ENCODE data around the gene PARG.
"Not testable (repeated sequence)": the region's sequence is repeated elsewhere in the genome, so short reads cannot be mapped to it uniquely, and the experiment has no call there.

Gene PARG

GRCh38 chr10:49903829-49904228, 38.0 kb downstream of the PARG start:
- DNase-seq (ENCODE audit: low read depth in 2 of 3, low spot score in 2 of 3), result not testable (repeated sequence)

DNA sequence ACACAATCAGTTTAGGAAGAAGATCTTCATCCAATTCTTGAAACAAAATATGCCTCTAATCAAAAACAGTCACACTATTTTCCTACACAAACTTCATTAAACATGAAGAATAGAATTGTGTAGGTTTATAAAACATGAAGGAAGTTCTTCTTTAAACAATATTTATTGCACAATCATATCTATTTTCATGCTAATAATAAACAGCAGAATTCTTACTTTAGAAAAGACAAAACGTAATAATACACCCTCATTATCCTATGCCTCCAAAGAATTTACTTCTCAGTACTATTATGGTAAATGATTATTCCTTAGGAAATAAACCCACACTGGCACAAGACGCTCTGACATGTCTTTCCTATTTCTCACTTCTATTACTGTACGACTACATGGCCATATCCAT, 41.4 kb downstream of the PARG start:
- not testable (repeated sequence) for DNase-seq (ENCODE audit: low read depth in 2 of 3, low spot score in 2 of 3)

DNA sequence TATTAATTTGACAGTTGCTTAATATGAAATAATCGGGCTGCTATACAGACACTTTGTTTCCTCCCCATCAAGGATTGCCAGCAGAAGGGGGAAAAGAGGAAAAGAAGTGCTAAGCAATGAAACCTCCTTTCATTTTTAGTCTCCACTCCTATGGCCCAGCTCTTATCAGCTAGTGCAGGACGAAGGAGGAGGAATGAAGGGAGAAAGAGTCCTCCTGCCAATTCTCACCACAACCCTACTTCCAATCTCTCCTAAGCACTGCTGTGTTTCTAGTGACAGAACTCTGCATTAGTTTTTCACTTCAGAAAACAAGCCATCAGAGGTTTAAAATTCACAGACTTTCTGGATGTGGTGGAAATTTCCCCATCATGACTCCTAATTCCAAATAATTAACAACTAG, 41.8 kb downstream of the PARG start:
- not testable (repeated sequence) for DNase-seq (ENCODE audit: low read depth in 2 of 3, low spot score in 2 of 3)

GRCh38 chr10:49890025-49890424, 51.8 kb downstream of the PARG start:
- not testable (repeated sequence) for DNase-seq (ENCODE audit: low read depth in 2 of 3, low spot score in 2 of 3)

- DNase-seq (ENCODE audit: low read depth in 2 of 3, low spot score in 2 of 3), result not testable (repeated sequence)
Observed at GRCh38 chr10:49884739-49885331, 57.0 kb downstream of the PARG start.

DNA sequence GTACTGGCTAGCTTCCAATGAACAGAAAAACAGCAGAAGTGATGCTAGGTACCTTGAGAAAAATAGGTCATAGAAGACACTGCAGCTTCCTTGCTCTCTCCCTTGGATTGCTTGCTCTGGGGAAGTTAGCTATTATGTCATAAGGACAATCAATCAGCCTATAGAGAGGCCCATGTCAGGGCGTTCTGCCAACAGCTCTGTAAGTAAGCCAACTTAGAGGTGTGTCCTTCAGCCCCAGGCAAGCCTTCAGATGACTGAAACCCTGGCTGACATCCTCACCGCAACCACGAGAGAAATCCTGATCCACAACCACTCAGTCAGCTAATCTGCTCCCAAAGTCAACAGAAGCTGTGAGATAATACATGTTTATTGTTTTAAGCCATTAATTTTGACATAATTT, 58.0 kb downstream of the PARG start:
- not testable (repeated sequence) for DNase-seq (ENCODE audit: low read depth in 2 of 3, low spot score in 2 of 3)

GRCh38 chr10:49882327-49882726, 59.5 kb downstream of the PARG start:
- not testable (repeated sequence) for DNase-seq (ENCODE audit: low read depth in 2 of 3, low spot score in 2 of 3)

- not testable (repeated sequence) for DNase-seq (ENCODE audit: low read depth in 2 of 3, low spot score in 2 of 3)
Observed at GRCh38 chr10:49872740-49873139, 69.1 kb downstream of the PARG start.

- not testable (repeated sequence) for DNase-seq (ENCODE audit: low read depth in 2 of 3, low spot score in 2 of 3)
Observed at GRCh38 chr10:49871462-49871861, 70.4 kb downstream of the PARG start.

- not testable (repeated sequence) for DNase-seq (ENCODE audit: low read depth in 2 of 3, low spot score in 2 of 3)
Observed at GRCh38 chr10:49859933-49860332, 81.9 kb downstream of the PARG start.

DNA sequence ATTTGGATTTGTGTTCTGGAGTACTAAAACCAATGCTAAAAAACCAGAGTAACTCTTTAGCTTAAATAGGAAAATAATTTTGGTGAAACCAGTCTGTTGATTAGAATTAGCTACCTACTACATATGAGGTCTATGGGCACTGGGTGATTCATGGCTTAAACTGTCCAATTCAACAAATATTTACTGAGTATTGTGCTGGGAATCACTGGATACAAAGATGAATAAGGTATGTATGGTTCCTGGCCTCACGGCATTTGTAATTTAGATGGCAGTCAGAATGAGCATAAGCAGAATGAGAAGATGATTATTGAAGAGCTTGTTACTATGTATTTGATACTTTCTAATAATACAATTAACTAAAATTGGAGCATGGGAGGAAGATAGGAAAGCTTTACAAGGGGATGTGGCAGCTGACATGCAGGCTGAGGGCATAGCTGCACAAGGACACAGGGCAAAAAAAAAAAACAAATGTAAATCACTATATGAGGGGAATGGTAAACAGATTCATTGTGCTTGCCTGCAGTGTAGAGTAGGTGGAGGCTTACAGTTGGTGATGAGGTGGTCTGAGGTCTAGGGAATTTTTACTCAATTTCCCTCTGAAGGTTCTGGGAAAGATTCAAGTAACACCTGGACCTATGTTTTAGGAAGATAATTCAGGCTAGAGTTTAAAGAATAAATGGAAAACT, 83.0 kb downstream of the PARG start:
- DNase-seq (ENCODE audit: low read depth in 2 of 3, low spot score in 2 of 3), result not testable (repeated sequence)

DNA sequence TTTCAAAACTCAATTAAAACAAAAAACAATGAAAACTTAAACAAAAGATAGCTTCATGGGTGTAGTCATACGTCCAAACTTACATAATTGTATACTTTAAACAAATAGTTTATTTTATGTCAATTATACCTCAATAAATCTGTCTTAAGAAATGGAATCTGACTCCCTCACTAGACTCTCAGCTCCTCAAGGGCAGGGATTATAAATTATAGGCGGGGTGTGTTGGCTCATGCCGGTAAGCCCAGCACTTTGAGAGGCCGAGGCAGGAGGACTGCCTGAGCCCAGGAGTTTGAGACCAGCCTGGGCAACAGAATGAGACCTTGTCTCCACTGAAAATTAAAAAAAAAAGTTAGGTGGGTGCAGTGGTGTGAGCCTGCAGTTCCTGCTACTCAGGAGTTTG, 92.3 kb downstream of the PARG start:
- not testable (repeated sequence) for DNase-seq (ENCODE audit: low read depth in 2 of 3, low spot score in 2 of 3)

GRCh38 chr10:49844775-49845595, 96.8 kb downstream of the PARG start:
- DNase-seq (ENCODE audit: low read depth in 2 of 3, low spot score in 2 of 3), result no peak

DNA sequence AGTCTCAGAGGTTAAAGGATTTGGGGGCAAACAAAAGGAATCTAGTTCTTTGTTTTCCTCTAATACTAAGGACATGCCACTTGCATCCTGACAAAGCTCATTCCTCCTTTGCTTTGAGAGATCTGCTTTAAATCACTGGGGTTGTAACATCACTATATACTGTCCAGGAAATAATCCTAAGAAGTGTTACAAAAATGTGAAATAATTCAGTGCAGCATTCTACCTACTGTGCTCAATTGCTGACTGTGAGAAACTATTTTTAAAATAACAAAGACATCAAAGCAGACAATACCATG, 99.5 kb downstream of the PARG start:
- DNase-seq (ENCODE audit: low read depth in 2 of 3, low spot score in 2 of 3), result not testable (repeated sequence)

DNA sequence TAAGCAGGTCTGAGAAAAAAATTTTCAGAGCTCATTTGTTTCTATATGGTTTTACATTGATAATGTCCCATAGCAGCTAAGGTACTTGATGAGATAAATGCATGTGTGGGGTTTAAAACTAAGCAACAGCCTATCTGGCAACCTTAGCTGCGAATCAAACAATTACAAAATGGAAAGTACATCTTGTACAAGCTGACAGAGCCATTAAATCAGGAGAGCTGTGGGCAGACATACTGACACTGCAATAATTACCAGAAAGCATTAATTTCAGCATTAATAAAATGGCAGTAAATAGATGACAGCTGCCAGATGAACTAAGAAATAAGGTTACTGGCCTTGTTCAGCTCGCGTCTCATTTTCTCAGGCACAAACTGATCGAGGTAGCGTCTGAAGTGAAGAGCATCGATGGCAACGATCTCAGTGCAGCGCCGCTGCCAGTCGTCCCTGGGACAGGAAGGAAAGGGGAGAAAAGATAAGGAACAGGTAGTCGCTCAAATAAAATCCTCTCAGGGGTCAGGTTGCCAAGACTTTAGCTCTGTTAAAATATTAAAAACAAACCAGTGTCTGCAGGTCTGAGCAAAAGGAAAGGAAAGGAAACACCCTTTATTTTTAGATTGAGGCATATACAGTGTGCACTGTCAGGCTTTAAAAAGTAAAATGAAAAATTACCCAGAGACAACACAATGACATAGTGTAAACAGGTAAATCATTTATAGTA, 100.1 kb downstream of the PARG start:
- DNase-seq (ENCODE audit: low read depth in 2 of 3, low spot score in 2 of 3), result no peak

DNA sequence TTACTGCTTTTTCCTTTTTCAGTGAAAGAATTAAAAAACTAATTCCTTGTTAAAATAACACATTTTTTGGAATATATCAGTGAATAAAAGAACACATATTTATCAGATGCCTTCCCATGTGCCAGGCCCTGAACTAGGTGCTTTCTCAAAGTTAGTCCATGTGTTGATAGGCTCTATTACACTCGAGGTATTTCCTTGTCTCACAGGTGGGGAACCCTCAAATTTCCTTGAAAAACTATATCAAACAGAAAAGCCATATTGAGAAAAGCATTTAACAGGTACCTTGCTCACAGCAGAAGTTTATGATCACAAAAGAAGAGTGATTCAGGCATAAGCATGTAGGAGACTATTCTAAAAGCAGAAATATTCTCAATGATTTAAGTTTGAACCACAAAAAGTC, 104.1 kb downstream of the PARG start:
- no peak for DNase-seq (ENCODE audit: low read depth in 2 of 3, low spot score in 2 of 3)

DNA sequence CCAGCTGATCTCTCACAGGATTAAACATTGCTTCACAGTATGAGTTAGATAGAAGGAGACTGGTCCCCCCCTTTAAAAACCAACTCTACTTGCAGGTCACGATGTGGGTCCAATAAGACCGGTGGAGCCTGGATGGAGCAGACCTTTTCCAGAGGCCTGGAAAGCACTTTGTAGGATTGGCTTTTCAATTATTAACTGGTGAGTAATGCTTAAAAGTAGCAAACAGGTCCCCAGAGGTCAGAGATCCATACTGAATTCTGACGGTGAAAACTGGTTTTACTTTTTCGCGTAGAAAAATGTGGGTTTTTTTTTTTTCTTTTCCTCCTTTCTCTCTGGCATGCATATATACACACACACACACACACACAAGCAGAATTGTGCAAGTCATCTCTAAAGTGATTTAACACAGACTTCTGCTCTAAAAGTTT, 104.8 kb downstream of the PARG start:
- DNase-seq (ENCODE audit: low read depth in 2 of 3, low spot score in 2 of 3), result no peak

DNA sequence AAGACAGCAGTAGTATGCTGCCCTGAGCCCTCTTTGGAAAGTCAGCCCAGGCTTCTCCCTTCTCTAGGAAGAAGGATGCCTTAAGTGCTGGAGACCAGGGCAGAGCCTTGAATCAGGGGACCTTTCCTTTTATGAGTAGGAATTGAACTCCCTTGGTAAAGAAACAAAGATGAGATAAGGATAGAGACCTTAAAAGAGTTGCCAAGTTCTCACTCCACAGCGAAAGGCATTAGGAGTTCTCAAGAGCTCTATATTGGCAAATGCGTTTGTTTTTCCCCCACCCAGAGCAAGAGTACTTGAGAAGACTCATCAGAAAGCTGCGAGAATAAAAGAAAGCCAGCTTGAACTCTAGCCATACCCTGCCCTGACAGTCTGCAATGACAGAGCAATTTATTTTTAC, 106.9 kb downstream of the PARG start:
- no peak for DNase-seq (ENCODE audit: low read depth in 2 of 3, low spot score in 2 of 3)

DNA sequence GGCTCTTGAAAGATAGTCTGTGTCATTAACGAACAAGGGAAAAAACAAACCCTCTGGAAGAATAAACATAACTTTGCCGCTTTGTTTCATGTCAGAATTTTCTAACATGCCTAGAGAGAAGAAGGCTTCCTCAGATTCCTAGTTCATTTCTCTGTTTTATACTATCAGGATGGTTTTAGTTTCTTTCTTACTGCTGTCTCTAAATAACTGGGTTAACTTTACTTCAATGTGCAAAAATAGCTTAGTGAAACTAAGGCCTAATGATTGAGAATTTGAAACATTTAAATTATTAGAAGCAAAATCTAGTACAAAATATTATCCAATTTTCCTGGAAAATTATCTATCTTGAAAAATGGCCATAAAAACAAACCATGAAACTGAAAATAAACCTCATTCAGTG, 107.6 kb downstream of the PARG start:
- DNase-seq (ENCODE audit: low read depth in 2 of 3, low spot score in 2 of 3), result no peak

GRCh38 chr10:49833168-49833567, 108.7 kb downstream of the PARG start:
- no peak for DNase-seq (ENCODE audit: low read depth in 2 of 3, low spot score in 2 of 3)

DNA sequence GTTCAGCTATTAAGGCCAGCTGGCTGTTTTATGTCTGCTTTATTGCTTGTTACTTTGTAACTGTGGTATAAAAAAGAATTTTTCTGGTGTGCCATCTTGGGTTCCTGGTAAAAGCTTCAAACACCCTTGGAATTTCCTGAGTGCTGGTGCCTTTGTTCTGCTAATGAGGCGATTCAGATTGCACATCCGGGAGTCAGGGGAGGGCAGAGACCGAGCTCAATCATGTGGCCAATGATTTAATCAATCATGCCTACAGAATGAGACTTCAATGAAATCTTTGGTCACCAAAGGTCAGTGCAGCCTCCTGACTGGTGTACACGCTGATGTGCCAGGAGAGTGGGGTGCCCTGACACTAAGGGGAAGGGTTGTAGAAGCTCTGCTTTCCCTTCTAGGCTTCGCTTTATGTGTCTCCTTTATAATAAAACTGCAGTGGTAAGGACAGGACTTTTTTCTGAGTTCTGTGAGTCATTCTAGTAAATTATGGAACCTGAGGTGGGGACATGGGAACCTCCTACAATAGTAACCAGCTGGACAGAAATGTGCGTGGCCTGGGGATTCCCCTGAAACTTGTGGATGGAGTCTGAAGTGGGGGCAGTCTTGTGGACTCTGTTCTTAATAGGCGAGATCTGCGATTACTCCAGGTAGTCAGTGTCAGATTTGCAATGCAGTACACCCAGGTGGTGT, 110.3 kb downstream of the PARG start:
- no peak for DNase-seq (ENCODE audit: low read depth in 2 of 3, low spot score in 2 of 3)
